SK-N-SH treated with all-trans-retinoic acid at 6 μM for 48 hours (cell line): ENCODE results near the gene CD300C.

Experiments
- ATAC-seq: fragments of 200-7000 bp; cut with Tn5 transposase; 3 replicates; pipeline ENCODE4 v1.9.1; 2020; ENCODE audit warnings: mild to moderate bottlenecking, moderate library complexity
- ARNTL ChIP-seq: fragments of 450-650 bp; formaldehyde crosslinking; IDR thresholded peaks from 2 replicates; pipeline ENCODE4 v1.5.0; 2020; ENCODE audit warnings: low read depth, mild to moderate bottlenecking, moderate library complexity, borderline replicate concordance
- CREB5 ChIP-seq: fragments of 250-450 bp; sonication (Bioruptor Pico); IDR thresholded peaks from 2 replicates; pipeline ENCODE4 v1.5.1; 2020; ENCODE audit warnings: low read depth, mild to moderate bottlenecking, moderate library complexity
- CSDC2 ChIP-seq: fragments of 250-450 bp; sonication (Bioruptor Pico); IDR thresholded peaks from 2 replicates; pipeline ENCODE4 v1.5.0; 2020; ENCODE audit warnings: mild to moderate bottlenecking, moderate library complexity
- GLIS3 ChIP-seq: fragments of 250-450 bp; sonication (Bioruptor Pico); IDR thresholded peaks from 2 replicates; pipeline ENCODE4 v1.5.0; 2020; ENCODE audit warnings: mild to moderate bottlenecking, moderate library complexity
- OSR1 ChIP-seq: fragments of 250-450 bp; sonication (Bioruptor Pico); IDR thresholded peaks from 2 replicates; pipeline ENCODE4 v1.8.0; 2022; ENCODE audit warnings: moderate library complexity, mild to moderate bottlenecking, inconsistent platforms
- POU6F1 ChIP-seq: fragments of 250-450 bp; sonication (Bioruptor Pico); IDR thresholded peaks from 2 replicates; pipeline ENCODE4 v1.8.0; 2021; ENCODE audit warnings: low read depth, mild to moderate bottlenecking, moderate library complexity, borderline replicate concordance
- SNAI2 ChIP-seq: fragments of 250-450 bp; sonication (Bioruptor Pico); IDR thresholded peaks from 2 replicates; pipeline ENCODE4 v1.5.0; 2020; ENCODE audit warnings: mild to moderate bottlenecking, moderate library complexity
- TOX ChIP-seq: fragments of 250-450 bp; sonication (Bioruptor Pico); IDR thresholded peaks from 2 replicates; pipeline ENCODE4 v1.8.0; 2021; ENCODE audit warnings: mild to moderate bottlenecking, moderate library complexity, borderline replicate concordance
- ZC3H10 ChIP-seq: fragments of 250-450 bp; sonication (Bioruptor Pico); IDR thresholded peaks from 2 replicates; pipeline ENCODE4 v1.5.1; 2021; ENCODE audit warnings: mild to moderate bottlenecking, moderate library complexity
- ZFP30 ChIP-seq: fragments of 450-650 bp; formaldehyde crosslinking; IDR thresholded peaks from 2 replicates; pipeline ENCODE4 v1.5.0; 2022; ENCODE audit warnings: mild to moderate bottlenecking, moderate library complexity
- ZNF565 ChIP-seq: fragments of 450-650 bp; formaldehyde crosslinking; conservative IDR thresholded peaks from 2 replicates; pipeline ENCODE4 v1.5.0; 2020; ENCODE audit warnings: low read depth, mild to moderate bottlenecking, moderate library complexity
- ZNF70 ChIP-seq: fragments of 450-650 bp; formaldehyde crosslinking; IDR thresholded peaks from 2 replicates; pipeline ENCODE4 v1.5.0; 2020; ENCODE audit warnings: mild to moderate bottlenecking, moderate library complexity
- ZNF8 ChIP-seq: fragments of 450-650 bp; formaldehyde crosslinking; IDR thresholded peaks from 2 replicates; pipeline ENCODE4 v1.5.0; 2020; ENCODE audit warnings: mild to moderate bottlenecking, moderate library complexity
- TF ChIP-seq, protein P1 (sequence below): fragments of 250-450 bp; sonication (Bioruptor Pico); IDR thresholded peaks from 2 replicates; pipeline ENCODE4 v1.5.0; 2020; ENCODE audit warnings: mild to moderate bottlenecking, moderate library complexity
- TF ChIP-seq, protein P2 (sequence below): fragments of 250-450 bp; sonication (Bioruptor Pico); IDR thresholded peaks from 2 replicates; pipeline ENCODE4 v1.8.0; 2020; ENCODE audit warnings: mild to moderate bottlenecking, moderate library complexity, borderline replicate concordance
- TF ChIP-seq, protein P3 (sequence below): fragments of 250-450 bp; sonication (Bioruptor Pico); IDR thresholded peaks from 2 replicates; pipeline ENCODE4 v1.5.1; 2021; ENCODE audit warnings: mild to moderate bottlenecking, moderate library complexity

The CD300C gene

DNA sequence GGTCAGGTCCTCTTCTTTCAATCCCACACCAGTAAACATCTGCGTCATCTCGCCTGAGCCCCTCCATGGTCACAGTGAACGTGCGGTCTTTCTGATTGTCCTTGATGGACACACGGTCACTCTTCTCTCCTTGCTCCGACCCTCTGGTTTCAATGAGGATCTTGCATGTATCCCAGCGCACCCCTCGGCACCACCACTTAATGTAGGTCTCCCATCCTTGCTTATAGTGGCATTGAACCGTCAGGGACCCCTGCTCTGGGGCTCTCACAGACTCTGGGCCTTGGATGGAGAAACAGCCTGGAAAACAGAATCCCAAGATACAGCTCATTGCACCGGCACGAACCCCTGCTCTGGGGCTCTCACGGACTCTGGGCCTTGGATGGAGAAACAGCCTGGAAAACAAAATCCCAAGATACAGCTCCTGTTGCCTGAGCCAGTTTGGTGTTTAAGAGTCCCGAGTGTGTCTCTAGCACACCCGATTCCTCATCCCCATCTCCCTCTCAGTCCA is 20.1 kb downstream of the CD300C start (continued):
- TF ChIP-seq, protein P1, sequence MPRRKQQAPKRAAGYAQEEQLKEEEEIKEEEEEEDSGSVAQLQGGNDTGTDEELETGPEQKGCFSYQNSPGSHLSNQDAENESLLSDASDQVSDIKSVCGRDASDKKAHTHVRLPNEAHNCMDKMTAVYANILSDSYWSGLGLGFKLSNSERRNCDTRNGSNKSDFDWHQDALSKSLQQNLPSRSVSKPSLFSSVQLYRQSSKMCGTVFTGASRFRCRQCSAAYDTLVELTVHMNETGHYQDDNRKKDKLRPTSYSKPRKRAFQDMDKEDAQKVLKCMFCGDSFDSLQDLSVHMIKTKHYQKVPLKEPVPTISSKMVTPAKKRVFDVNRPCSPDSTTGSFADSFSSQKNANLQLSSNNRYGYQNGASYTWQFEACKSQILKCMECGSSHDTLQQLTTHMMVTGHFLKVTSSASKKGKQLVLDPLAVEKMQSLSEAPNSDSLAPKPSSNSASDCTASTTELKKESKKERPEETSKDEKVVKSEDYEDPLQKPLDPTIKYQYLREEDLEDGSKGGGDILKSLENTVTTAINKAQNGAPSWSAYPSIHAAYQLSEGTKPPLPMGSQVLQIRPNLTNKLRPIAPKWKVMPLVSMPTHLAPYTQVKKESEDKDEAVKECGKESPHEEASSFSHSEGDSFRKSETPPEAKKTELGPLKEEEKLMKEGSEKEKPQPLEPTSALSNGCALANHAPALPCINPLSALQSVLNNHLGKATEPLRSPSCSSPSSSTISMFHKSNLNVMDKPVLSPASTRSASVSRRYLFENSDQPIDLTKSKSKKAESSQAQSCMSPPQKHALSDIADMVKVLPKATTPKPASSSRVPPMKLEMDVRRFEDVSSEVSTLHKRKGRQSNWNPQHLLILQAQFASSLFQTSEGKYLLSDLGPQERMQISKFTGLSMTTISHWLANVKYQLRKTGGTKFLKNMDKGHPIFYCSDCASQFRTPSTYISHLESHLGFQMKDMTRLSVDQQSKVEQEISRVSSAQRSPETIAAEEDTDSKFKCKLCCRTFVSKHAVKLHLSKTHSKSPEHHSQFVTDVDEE = no peak
- no peak for TF ChIP-seq OSR1 (CRISPR knock-in tag)
- no peak for TF ChIP-seq TOX (CRISPR knock-in tag)
- no peak for TF ChIP-seq CSDC2 (CRISPR knock-in tag)
- no peak for TF ChIP-seq ZFP30
- TF ChIP-seq SNAI2 (CRISPR knock-in tag) = no peak
- TF ChIP-seq, protein P2, sequence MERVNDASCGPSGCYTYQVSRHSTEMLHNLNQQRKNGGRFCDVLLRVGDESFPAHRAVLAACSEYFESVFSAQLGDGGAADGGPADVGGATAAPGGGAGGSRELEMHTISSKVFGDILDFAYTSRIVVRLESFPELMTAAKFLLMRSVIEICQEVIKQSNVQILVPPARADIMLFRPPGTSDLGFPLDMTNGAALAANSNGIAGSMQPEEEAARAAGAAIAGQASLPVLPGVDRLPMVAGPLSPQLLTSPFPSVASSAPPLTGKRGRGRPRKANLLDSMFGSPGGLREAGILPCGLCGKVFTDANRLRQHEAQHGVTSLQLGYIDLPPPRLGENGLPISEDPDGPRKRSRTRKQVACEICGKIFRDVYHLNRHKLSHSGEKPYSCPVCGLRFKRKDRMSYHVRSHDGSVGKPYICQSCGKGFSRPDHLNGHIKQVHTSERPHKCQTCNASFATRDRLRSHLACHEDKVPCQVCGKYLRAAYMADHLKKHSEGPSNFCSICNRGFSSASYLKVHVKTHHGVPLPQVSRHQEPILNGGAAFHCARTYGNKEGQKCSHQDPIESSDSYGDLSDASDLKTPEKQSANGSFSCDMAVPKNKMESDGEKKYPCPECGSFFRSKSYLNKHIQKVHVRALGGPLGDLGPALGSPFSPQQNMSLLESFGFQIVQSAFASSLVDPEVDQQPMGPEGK (CRISPR knock-in tag) = no peak

DNA sequence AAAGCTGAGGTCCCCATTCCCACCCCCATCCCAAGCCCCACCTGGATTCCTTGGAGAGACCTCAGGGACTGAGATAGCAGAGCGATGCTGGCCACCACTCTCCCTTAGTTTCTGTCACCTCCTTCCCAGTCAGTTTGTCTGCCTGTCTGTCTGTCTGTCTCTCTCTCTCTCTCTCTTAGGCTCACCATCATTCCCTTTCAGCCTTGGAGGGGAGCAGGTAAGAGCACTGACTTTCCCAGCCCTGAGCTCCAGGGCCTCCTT is 20.5 kb downstream of the CD300C start:
- TF ChIP-seq ZNF565 (CRISPR knock-in tag) = no peak
- no peak for TF ChIP-seq ARNTL
- no peak for TF ChIP-seq TOX (CRISPR knock-in tag)
- TF ChIP-seq, protein P2 (CRISPR knock-in tag) = no peak
- TF ChIP-seq, protein P1 = no peak
- no peak for TF ChIP-seq ZC3H10 (CRISPR knock-in tag)
- no peak for TF ChIP-seq ZNF70
- TF ChIP-seq, all 23 proteins: peak for 0

DNA sequence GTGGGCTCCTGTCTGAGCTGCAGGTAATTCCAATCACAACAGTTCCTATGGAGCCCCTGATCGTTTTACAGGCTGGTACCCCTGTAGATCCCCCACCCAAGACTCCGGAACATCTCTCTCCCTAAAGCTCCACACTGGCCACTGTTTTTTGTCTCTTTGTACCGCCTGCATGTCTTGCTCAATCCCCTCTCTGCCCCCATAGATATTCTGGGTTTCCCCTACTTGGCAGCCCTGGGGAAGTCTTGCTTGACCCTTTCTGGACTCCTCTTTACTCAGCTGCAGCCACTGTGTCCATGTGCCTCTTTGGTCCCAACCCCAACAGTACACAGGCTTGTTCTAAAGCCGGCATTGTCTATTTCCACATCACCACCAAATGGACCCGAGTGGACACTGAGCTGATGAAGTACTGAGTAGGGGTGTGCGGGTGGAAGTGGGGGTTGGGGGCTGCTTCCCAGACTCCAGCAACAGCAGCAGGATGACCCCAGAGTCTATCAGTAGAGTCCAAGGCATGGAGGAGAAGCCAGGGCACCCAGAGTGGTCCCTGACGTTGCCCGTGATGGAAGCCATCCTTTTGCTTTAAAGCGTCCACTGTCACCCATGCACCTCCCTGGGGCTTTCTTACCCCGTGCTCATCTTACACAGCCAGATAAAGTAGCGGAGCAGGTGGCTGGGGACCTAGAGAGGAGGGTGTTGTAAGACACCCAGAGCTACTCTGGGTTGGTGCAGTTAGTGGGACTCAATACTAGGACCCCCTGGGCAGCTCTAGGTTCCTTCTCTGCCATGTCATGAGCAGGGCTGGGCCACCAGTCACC is 21.1 kb downstream of the CD300C start:
- ATAC-seq = no peak
- no peak for TF ChIP-seq POU6F1 (CRISPR knock-in tag)
- TF ChIP-seq, protein P2 (CRISPR knock-in tag) = no peak
- no peak for TF ChIP-seq CREB5 (CRISPR knock-in tag)
- TF ChIP-seq TOX (CRISPR knock-in tag) = no peak
- no peak for TF ChIP-seq SNAI2 (CRISPR knock-in tag)
- TF ChIP-seq, protein P1 = no peak
- TF ChIP-seq ZNF8 (CRISPR knock-in tag) = no peak
- no peak for TF ChIP-seq GLIS3 (CRISPR knock-in tag)
- TF ChIP-seq, protein P3, sequence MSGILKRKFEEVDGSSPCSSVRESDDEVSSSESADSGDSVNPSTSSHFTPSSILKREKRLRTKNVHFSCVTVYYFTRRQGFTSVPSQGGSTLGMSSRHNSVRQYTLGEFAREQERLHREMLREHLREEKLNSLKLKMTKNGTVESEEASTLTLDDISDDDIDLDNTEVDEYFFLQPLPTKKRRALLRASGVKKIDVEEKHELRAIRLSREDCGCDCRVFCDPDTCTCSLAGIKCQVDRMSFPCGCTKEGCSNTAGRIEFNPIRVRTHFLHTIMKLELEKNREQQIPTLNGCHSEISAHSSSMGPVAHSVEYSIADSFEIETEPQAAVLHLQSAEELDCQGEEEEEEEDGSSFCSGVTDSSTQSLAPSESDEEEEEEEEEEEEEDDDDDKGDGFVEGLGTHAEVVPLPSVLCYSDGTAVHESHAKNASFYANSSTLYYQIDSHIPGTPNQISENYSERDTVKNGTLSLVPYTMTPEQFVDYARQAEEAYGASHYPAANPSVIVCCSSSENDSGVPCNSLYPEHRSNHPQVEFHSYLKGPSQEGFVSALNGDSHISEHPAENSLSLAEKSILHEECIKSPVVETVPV (CRISPR knock-in tag) = no peak

More for the DNA sequence above, 20.5 kb downstream of the CD300C start:
- no peak for ATAC-seq
